ENCODE measurements around the gene KDM2A.

DNA sequence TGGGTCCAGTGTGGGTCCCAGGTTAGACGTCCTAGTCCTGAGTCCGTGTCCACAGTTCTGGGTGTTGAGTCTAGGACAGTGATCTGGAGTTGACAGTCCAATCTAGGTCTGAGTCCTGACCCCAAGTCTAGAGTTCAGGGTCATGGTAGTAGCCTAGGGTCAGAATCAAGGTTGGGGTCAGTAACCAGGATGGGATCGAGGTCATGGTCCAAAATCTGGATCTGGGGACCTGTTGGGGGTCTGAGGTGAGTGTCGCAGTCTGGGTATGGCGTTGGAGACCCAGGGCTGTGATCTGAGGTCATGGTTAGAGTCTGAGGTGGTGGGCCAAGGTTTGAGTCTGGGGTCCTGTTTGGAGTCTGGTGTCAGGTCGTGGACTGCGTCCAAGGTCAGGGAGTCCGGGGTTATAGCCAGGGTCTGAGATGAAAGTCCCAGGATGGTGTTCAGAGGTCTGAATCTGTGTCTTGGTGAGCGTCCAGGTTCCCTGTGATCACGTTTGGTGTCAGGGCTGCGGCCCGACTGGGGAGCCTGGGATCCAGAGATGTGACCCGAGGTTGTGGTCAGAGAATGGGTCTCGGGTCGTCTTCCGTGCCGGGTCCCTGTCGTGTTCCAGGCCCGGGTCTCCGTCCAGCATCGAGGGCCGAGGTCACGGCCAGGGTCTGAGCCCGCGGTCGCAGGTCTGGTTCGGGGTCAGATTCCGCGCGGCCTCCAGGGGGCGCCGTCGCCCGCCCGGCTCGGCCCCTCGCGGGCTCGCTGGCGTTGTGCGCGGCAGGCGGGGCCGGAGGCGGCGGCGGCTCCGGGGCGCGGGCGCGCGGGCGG is 146.8 kb downstream of the KDM2A start:
- peak; percentile 47 to 88 (median 64) for TF ChIP-seq CTCF (IDR thresholded peaks at IDR 0.05)
- peak in 1 of 3 donors; percentile 46 for TF ChIP-seq POLR2AphosphoS5 (IDR thresholded peaks at IDR 0.05)
- TF ChIP-seq POLR2A (IDR thresholded peaks at IDR 0.05), result no peak
